HEK293 (cell line): Measurements from ENCODE around the gene SLC38A9.

Experiments used
- CTCF ChIA-PET: fragments of 350-600 bp; formaldehyde crosslinking; extraction: SDS; loops from one replicate; lab custom pipeline; 2021; ENCODE audit warnings: antibody characterized with exemption; lab: Yijun Ruan, JAX
- POLR2A ChIA-PET: fragments of 300-600 bp; formaldehyde crosslinking; extraction: SDS; loops from one replicate; lab custom pipeline; 2020; ENCODE audit warnings: antibody characterized with exemption, inconsistent platforms; lab: Yijun Ruan, JAX
- H3K27ac ChIP-seq: fragments of 200-500 bp; sonication (Bioruptor generic); 2 replicates; pipeline ENCODE4 v1.5.1; 2014; ENCODE audit warnings: low read depth, low read length, control low read depth, inconsistent platforms; ENCODE audit errors: extremely low read depth
- H3K36me3 ChIP-seq, 2 experiments: fragments of 200-500 bp in 1 of 2; sonication (Bioruptor generic) in 1 of 2; 1 replicate in 1 of 2; 2 replicates in 1 of 2; pipeline ENCODE4 v1.5.1; 2014 to 2017; ENCODE audit warnings: inconsistent platforms in 2 of 2, low read length in 2 of 2; ENCODE audit not compliant: control insufficient read depth in 2 of 2, insufficient read depth in 1 of 2
- H3K4me1 ChIP-seq: fragments of 200-500 bp; sonication (Bioruptor generic); 2 replicates; pipeline ENCODE4 v1.5.1; 2014; ENCODE audit warnings: mild to moderate bottlenecking, low read length, inconsistent platforms; ENCODE audit not compliant: control insufficient read depth, insufficient read depth
- H3K4me3 ChIP-seq: 2 replicates; pipeline ENCODE4 v1.5.1; 2011; ENCODE audit warnings: low read depth, mild to moderate bottlenecking, control low read depth, low read length, moderate library complexity
- H3K9me3 ChIP-seq: fragments of 200-500 bp; sonication (Bioruptor generic); 2 replicates; pipeline ENCODE4 v1.5.1; 2014; ENCODE audit warnings: low read depth, low read length, inconsistent platforms; ENCODE audit not compliant: control insufficient read depth, insufficient read depth
- ELK4 ChIP-seq: IDR thresholded peaks from 2 replicates; pipeline ENCODE4 v1.6.1; 2011; ENCODE audit warnings: mild to moderate bottlenecking, low read depth, low read length, borderline replicate concordance
- KLF1 ChIP-seq: fragments of 450-650 bp; formaldehyde crosslinking; IDR thresholded peaks from 2 replicates; pipeline ENCODE4 v1.5.1; 2016; ENCODE audit warnings: missing biosample characterization, missing genetic modification characterization
- MEIS1 ChIP-seq: sonication (generic); formaldehyde crosslinking; IDR thresholded peaks from 2 replicates; pipeline ENCODE4 v1.8.1; 2022; ENCODE audit warnings: missing genetic modification reagents, mild to moderate bottlenecking, borderline replicate concordance
- ZBTB8A ChIP-seq: fragments of 450-650 bp; formaldehyde crosslinking; IDR thresholded peaks from 2 replicates; pipeline ENCODE4 v1.5.1; 2016; ENCODE audit warnings: missing biosample characterization, missing genetic modification characterization
- ZNF10 ChIP-seq: fragments of 450-650 bp; formaldehyde crosslinking; IDR thresholded peaks from 2 replicates; pipeline ENCODE4 v1.5.1; 2017; ENCODE audit warnings: missing biosample characterization, missing genetic modification characterization
- ZNF114 ChIP-seq: fragments of 450-650 bp; formaldehyde crosslinking; IDR thresholded peaks from 2 replicates; pipeline ENCODE4 v1.5.0; 2017; ENCODE audit warnings: missing biosample characterization, missing genetic modification characterization
- ZNF157 ChIP-seq: fragments of 450-650 bp; formaldehyde crosslinking; IDR thresholded peaks from 2 replicates; pipeline ENCODE4 v1.5.1; 2016; ENCODE audit warnings: missing biosample characterization, missing genetic modification characterization
- ZNF280C ChIP-seq: fragments of 450-650 bp; formaldehyde crosslinking; IDR thresholded peaks from 2 replicates; pipeline ENCODE4 v1.5.1; 2016; ENCODE audit warnings: missing biosample characterization, missing genetic modification characterization
- ZNF449 ChIP-seq: fragments of 450-650 bp; formaldehyde crosslinking; IDR thresholded peaks from 2 replicates; pipeline ENCODE4 v1.5.1; 2017; ENCODE audit warnings: missing biosample characterization, mild to moderate bottlenecking, missing genetic modification characterization, moderate library complexity
- ZNF518A ChIP-seq: fragments of 450-650 bp; formaldehyde crosslinking; conservative IDR thresholded peaks from 2 replicates; pipeline ENCODE4 v1.5.1; 2016; ENCODE audit warnings: low read depth, missing biosample characterization, missing genetic modification characterization
- ZNF561 ChIP-seq: fragments of 450-650 bp; IDR thresholded peaks from 2 replicates; pipeline ENCODE4 v1.5.1; 2018; ENCODE audit warnings: missing biosample characterization, missing genetic modification characterization, borderline replicate concordance
- ZNF621 ChIP-seq: fragments of 450-650 bp; formaldehyde crosslinking; IDR thresholded peaks from 2 replicates; pipeline ENCODE4 v1.5.1; 2017; ENCODE audit warnings: missing biosample characterization, missing genetic modification characterization
- ZNF645 ChIP-seq: fragments of 450-650 bp; formaldehyde crosslinking; IDR thresholded peaks from 2 replicates; pipeline ENCODE4; 2016; ENCODE audit warnings: missing biosample characterization, missing genetic modification characterization
- ZNF660 ChIP-seq: fragments of 450-650 bp; IDR thresholded peaks from 2 replicates; pipeline ENCODE4 v1.5.1; 2018; ENCODE audit warnings: missing biosample characterization, mild to moderate bottlenecking, missing genetic modification characterization
- ZNF701 ChIP-seq: fragments of 450-650 bp; formaldehyde crosslinking; IDR thresholded peaks from 2 replicates; pipeline ENCODE4 v1.5.1; 2016; ENCODE audit warnings: missing biosample characterization, missing genetic modification characterization
- ZSCAN18 ChIP-seq: fragments of 450-650 bp; formaldehyde crosslinking; IDR thresholded peaks from 2 replicates; pipeline ENCODE4 v1.5.1; 2016; ENCODE audit warnings: missing biosample characterization, missing genetic modification characterization

The SLC38A9 gene

GRCh38 chr5:55714339-55714738 is 2.2 kb upstream of the SLC38A9 start:
- no peak overlapping the region for H3K4me3 ChIP-seq
- POLR2A ChIA-PET, result no interaction called here
- TF ChIP-seq ZNF114 (tag by site-specific recombination) (no peak), KLF1 (tag by site-specific recombination) (no peak), ZNF157 (tag by site-specific recombination) (no peak), ELK4 (no peak), ZNF621 (tag by site-specific recombination) (no peak), ZNF561 (no peak), MEIS1 (CRISPR knock-in tag) (no peak), ZNF701 (tag by site-specific recombination) (no peak), ZNF660 (no peak), ZNF10 (no peak), ZBTB8A (tag by site-specific recombination) (no peak), ZSCAN18 (tag by site-specific recombination) (no peak), ZNF280C (no peak), ZNF645 (no peak), ZNF518A (tag by site-specific recombination) (no peak), ZNF449 (tag by site-specific recombination) (no peak)
- no peaks in the 10 kb centered on the region; a peak in 1 of 3 replicates for H3K36me3 ChIP-seq
- no peaks in the 10 kb centered on the region; the same call in 1 of the 2 replicates for H3K9me3 ChIP-seq
- CTCF ChIA-PET, result interaction anchor here (0.7 to 0.9 kb wide), 2 partner anchors 10 to 724 kb away, joined by 3 to 4 read pairs; no protein-coding TSS in a partner anchor
- no peak overlapping the region for H3K27ac ChIP-seq
- no peaks in the 10 kb centered on the region for H3K4me1 ChIP-seq
